ENCODE results near the gene ZFYVE28. TPM values are rescaled to one million over a fixed set of nuclear protein-coding genes. Genes with fewer than 3 reads are reported as not detected.
A peak's percentile ranks its signal among the peaks of the same experiment; 100 is the strongest.

The ZFYVE28 gene
- polyA plus RNA-seq, 1 donor from 2014 or later, result 1.0 TPM

GRCh38 chr4:2412885-2413716 is 5.3 kb downstream of the ZFYVE28 start:
- Mint-ChIP-seq H3K9me3 (no peaks in the 10 kb centered on the region), H3K4me1 (peaks cover 14 to 33% (median 25%) of the 10 kb centered on the region in 3 donors), H3K36me3 (no peaks in the 10 kb centered on the region), H3K4me3 (peak overlapping the region; percentile 75 to 87 (median 84)), H3K27me3 (peaks cover 39% of the 10 kb centered on the region), H3K27ac (peak overlapping the region; percentile 52 to 87 (median 79))

DNA sequence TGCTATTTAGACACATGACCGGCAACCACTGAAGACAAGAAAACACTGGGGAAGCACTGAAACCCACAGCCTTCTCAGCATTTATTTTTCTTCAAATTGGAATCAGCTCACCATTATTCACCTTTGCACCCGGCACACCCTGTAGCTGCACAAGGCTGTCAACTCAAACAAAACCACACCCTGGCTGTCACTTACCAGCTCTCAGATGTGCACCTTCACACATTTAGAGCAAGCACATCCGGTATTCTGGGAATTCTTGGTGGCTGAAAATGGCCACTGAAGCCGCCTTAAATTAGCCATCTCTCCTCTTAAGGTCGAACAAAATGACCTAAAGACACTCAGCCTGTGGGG is 5.9 kb downstream of the ZFYVE28 start:
- Mint-ChIP-seq H3K27ac (peak overlapping the region; percentile 52 to 87 (median 79)), H3K4me1 (peaks cover 14 to 33% (median 25%) of the 10 kb centered on the region in 3 donors), H3K36me3 (no peaks in the 10 kb centered on the region), H3K27me3 (peaks cover 35% of the 10 kb centered on the region), H3K4me3 (peak overlapping the region; percentile 75 to 87 (median 84)), H3K9me3 (no peaks in the 10 kb centered on the region)

- peaks cover 14 to 33% (median 25%) of the 10 kb centered on the region in 3 donors for H3K4me1 Mint-ChIP-seq
- H3K9me3 Mint-ChIP-seq, result no peaks in the 10 kb centered on the region
- H3K4me3 Mint-ChIP-seq, result peak overlapping the region in 2 of 4 donors; percentile 68 to 87
- peaks cover 34% of the 10 kb centered on the region for H3K27me3 Mint-ChIP-seq
- H3K27ac Mint-ChIP-seq, result peak overlapping the region in 2 of 3 donors; percentile 34 to 78
- no peaks in the 10 kb centered on the region for H3K36me3 Mint-ChIP-seq
Observed at GRCh38 chr4:2411786-2412510, 6.5 kb downstream of the ZFYVE28 start.

GRCh38 chr4:2409381-2409783 is 9.1 kb downstream of the ZFYVE28 start:
- Mint-ChIP-seq H3K27me3 (peaks cover 14% of the 10 kb centered on the region), H3K4me3 (no peak overlapping the region), H3K4me1 (peaks cover 8 to 24% (median 22%) of the 10 kb centered on the region in 3 donors), H3K36me3 (no peaks in the 10 kb centered on the region), H3K9me3 (no peaks in the 10 kb centered on the region), H3K27ac (no peak overlapping the region)

GRCh38 chr4:2408976-2409375 is 9.5 kb downstream of the ZFYVE28 start:
- Mint-ChIP-seq H3K9me3 (peaks cover 0 to 2% (median 0%) of the 10 kb centered on the region in 3 donors), H3K4me3 (no peak overlapping the region), H3K27ac (no peak overlapping the region), H3K4me1 (peaks cover 8 to 21% (median 19%) of the 10 kb centered on the region in 3 donors), H3K36me3 (no peaks in the 10 kb centered on the region), H3K27me3 (peaks cover 13% of the 10 kb centered on the region)

- H3K36me3 Mint-ChIP-seq, result no peaks in the 10 kb centered on the region
- peak overlapping the region in 1 of 3 donors; percentile 71 for H3K27ac Mint-ChIP-seq
- peaks cover 12% of the 10 kb centered on the region for H3K27me3 Mint-ChIP-seq
- peaks cover 8 to 19% (median 14%) of the 10 kb centered on the region in 3 donors for H3K4me1 Mint-ChIP-seq
- H3K4me3 Mint-ChIP-seq, result no peak overlapping the region
- peaks cover 0 to 2% (median 0%) of the 10 kb centered on the region in 3 donors for H3K9me3 Mint-ChIP-seq
Observed at GRCh38 chr4:2408401-2408958, 10.0 kb downstream of the ZFYVE28 start.

- Mint-ChIP-seq H3K36me3 (no peaks in the 10 kb centered on the region), H3K4me3 (no peak overlapping the region), H3K27me3 (peaks cover 10% of the 10 kb centered on the region), H3K27ac (no peak overlapping the region), H3K4me1 (peaks cover 6 to 14% (median 9%) of the 10 kb centered on the region in 3 donors), H3K9me3 (peaks cover 0 to 2% (median 0%) of the 10 kb centered on the region in 3 donors)
Observed at GRCh38 chr4:2407991-2408342, 10.5 kb downstream of the ZFYVE28 start.

DNA sequence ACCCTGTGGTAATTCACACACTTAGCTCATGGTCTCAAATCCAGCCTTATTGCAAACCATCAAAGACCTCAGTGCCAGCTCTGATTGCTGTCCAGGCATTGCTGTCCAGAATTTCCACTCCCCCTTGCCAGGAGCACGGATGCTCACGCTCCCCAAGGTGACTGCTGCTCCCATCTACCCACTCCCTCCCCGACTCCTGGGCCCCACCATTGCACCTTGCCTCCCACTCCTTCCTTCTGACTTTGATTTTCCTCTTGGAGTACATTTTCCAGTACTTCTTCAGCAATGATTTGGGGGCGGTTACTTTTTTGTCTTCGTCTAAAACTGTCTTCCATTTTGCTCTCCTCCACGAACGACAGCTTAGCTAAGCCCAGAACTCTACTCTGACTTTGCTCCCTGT is 11.5 kb downstream of the ZFYVE28 start:
- H3K27ac Mint-ChIP-seq, result no peak overlapping the region
- peaks cover 0 to 2% (median 0%) of the 10 kb centered on the region in 3 donors for H3K9me3 Mint-ChIP-seq
- peak overlapping the region in 1 of 4 donors; percentile 74 for H3K4me3 Mint-ChIP-seq
- peaks cover 0 to 5% (median 2%) of the 10 kb centered on the region in 3 donors for H3K4me1 Mint-ChIP-seq
- peaks cover 10% of the 10 kb centered on the region for H3K27me3 Mint-ChIP-seq
- no peaks in the 10 kb centered on the region for H3K36me3 Mint-ChIP-seq

GRCh38 chr4:2406406-2406805 is 12.0 kb downstream of the ZFYVE28 start:
- peaks cover 10% of the 10 kb centered on the region for H3K27me3 Mint-ChIP-seq
- H3K27ac Mint-ChIP-seq, result no peak overlapping the region
- H3K36me3 Mint-ChIP-seq, result no peaks in the 10 kb centered on the region
- peaks cover 0 to 2% (median 0%) of the 10 kb centered on the region in 3 donors for H3K9me3 Mint-ChIP-seq
- H3K4me3 Mint-ChIP-seq, result no peak overlapping the region
- H3K4me1 Mint-ChIP-seq, result peaks cover 0 to 5% (median 2%) of the 10 kb centered on the region in 3 donors

- no peak overlapping the region for H3K4me3 Mint-ChIP-seq
- peaks cover 0 to 2% (median 2%) of the 10 kb centered on the region in 3 donors for H3K4me1 Mint-ChIP-seq
- peaks cover 14% of the 10 kb centered on the region for H3K27me3 Mint-ChIP-seq
- peaks cover 0 to 2% (median 0%) of the 10 kb centered on the region in 3 donors for H3K9me3 Mint-ChIP-seq
- no peak overlapping the region for H3K27ac Mint-ChIP-seq
- no peaks in the 10 kb centered on the region for H3K36me3 Mint-ChIP-seq
Observed at GRCh38 chr4:2402941-2403340, 15.5 kb downstream of the ZFYVE28 start.

DNA sequence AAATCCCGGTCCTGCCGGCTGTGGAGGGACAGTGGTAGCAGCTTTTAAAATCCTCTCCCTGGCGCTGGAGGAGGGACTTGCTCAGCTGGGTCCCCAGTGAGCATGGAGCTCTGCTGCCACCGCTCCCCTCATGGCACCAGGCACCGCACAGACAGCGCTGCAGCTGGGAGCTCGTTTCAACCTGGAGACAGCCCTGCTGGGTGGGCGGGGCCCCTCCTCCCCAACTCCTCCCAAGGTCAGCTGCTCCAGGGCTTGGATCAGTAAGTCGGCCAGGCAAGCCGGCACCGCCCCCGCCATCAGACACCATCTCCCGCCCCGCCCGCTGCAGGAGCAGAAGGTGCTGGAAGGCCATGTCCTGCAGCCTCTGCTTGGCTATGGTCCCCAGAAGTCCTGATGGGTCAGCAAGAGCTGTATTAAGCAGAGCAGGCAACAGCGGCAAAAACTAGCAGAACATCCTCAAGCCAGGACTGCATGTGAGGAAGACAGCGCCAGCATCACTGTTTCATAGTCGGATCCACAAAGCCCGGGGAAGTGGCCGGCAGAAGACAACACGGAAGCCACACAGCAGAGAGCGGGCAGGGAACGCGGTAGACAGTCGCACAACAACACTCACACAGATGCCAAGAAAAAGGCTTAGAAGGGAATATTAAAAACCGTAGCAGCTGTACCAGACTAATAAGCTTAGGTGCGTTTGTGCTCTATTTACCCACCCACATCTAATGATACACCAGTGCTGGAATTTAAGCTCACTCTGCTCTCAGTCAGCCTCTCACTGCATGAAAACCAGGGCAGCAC is 16.2 kb downstream of the ZFYVE28 start:
- H3K27me3 Mint-ChIP-seq, result peaks cover 18% of the 10 kb centered on the region
- no peak overlapping the region for H3K27ac Mint-ChIP-seq
- peaks cover 0 to 2% (median 0%) of the 10 kb centered on the region in 3 donors for H3K9me3 Mint-ChIP-seq
- H3K4me1 Mint-ChIP-seq, result peaks cover 0 to 4% (median 2%) of the 10 kb centered on the region in 3 donors
- peak overlapping the region in 3 of 4 donors; percentile 49 to 80 (median 57) for H3K4me3 Mint-ChIP-seq
- no peaks in the 10 kb centered on the region for H3K36me3 Mint-ChIP-seq

GRCh38 chr4:2401610-2401983 is 16.8 kb downstream of the ZFYVE28 start:
- peaks cover 0 to 4% (median 2%) of the 10 kb centered on the region in 3 donors for H3K4me1 Mint-ChIP-seq
- peaks cover 0 to 2% (median 0%) of the 10 kb centered on the region in 3 donors for H3K9me3 Mint-ChIP-seq
- peak overlapping the region in 2 of 4 donors; percentile 39 to 80 for H3K4me3 Mint-ChIP-seq
- no peaks in the 10 kb centered on the region for H3K36me3 Mint-ChIP-seq
- no peak overlapping the region for H3K27ac Mint-ChIP-seq
- peaks cover 18% of the 10 kb centered on the region for H3K27me3 Mint-ChIP-seq

GRCh38 chr4:2400841-2401609 is 17.4 kb downstream of the ZFYVE28 start:
- Mint-ChIP-seq H3K4me3 (no peak overlapping the region), H3K9me3 (peaks cover 0 to 2% (median 0%) of the 10 kb centered on the region in 3 donors), H3K36me3 (no peaks in the 10 kb centered on the region), H3K27ac (peak overlapping the region in 1 of 3 donors; percentile 71), H3K4me1 (peaks cover 0 to 4% (median 2%) of the 10 kb centered on the region in 3 donors), H3K27me3 (peaks cover 18% of the 10 kb centered on the region)
